HCT116 (cell line): Measurements from ENCODE around the gene NFX1.

ENCODE experiments used
- CTCF ChIP-seq, 3 experiments: fragments of 200-600 bp in 1 of 3; sonication (generic) in 1 of 3; IDR thresholded peaks in 2 of 3; conservative IDR thresholded peaks in 1 of 3; 2 replicates each; pipeline ENCODE4 v1.5.1; 2012 to 2017; ENCODE audit warnings: low read depth in 2 of 3, low read length in 2 of 3, antibody characterized with exemption in 1 of 3, borderline replicate concordance in 1 of 3, control low read depth in 1 of 3, mild to moderate bottlenecking in 1 of 3, mixed read lengths in 1 of 3, mixed run types in 1 of 3, moderate library complexity in 1 of 3; ENCODE audit not compliant: insufficient read depth in 1 of 3
- EZH2 ChIP-seq: fragments of 200-600 bp; sonication (generic); IDR thresholded peaks from 2 replicates; pipeline ENCODE4 v1.6.1; 2017; ENCODE audit warnings: antibody characterized with exemption, mixed run types
- POLR2A ChIP-seq: IDR thresholded peaks from 2 replicates; pipeline ENCODE4 v1.7.0; 2011; ENCODE audit warnings: borderline replicate concordance; ENCODE audit not compliant: insufficient read depth, insufficient read length; ENCODE audit errors: extremely low read depth
- POLR2AphosphoS5 ChIP-seq: IDR thresholded peaks from 2 replicates; pipeline ENCODE4 v1.6.1; 2011; ENCODE audit warnings: mild to moderate bottlenecking, low read depth, low read length, moderate library complexity

GRCh38 chr9:33257276-33257675 is 33.0 kb upstream of the NFX1 start:
- no peak for TF ChIP-seq CTCF (IDR thresholded peaks at IDR 0.05 in 2 of 3, conservative IDR thresholded peaks at IDR 0.05 in 1 of 3; ENCODE audit: borderline replicate concordance in 1 of 3, insufficient read depth in 1 of 3, low read depth in 2 of 3, low read length in 2 of 3)
- TF ChIP-seq EZH2: no peak
- TF ChIP-seq POLR2AphosphoS5: no peak
- TF ChIP-seq POLR2A: no peak
